ENCODE results near the gene DISP3. TPM values are rescaled to one million over a fixed set of nuclear protein-coding genes. Genes with fewer than 3 reads are reported as not detected.

Gene DISP3
- total RNA-seq, 4 donors from 2014 or later: not detected

GRCh38 chr1:11523261-11523660, 44.3 kb downstream of the DISP3 start:
- H3K27me3 ChIP-seq: no peaks in the 10 kb centered on the region
- DNase-seq: no peak
- H3K4me1 ChIP-seq: no peaks in the 10 kb centered on the region
- H3K36me3 ChIP-seq: no peaks in the 10 kb centered on the region
- no peaks in the 10 kb centered on the region for H3K9me3 ChIP-seq
- 82 to 83% methylated on average over 10 of the region's 10 CpGs for WGBS, 2 donors
- H3K27ac ChIP-seq: no peak overlapping the region
- intact Hi-C loops (cut with DNase I): no loop called here
- no peak overlapping the region for H3K4me3 ChIP-seq (replicated peaks in 1 of 3)
- TF ChIP-seq POLR2A (IDR thresholded peaks at IDR 0.05): no peak
- TF ChIP-seq, protein P1, sequence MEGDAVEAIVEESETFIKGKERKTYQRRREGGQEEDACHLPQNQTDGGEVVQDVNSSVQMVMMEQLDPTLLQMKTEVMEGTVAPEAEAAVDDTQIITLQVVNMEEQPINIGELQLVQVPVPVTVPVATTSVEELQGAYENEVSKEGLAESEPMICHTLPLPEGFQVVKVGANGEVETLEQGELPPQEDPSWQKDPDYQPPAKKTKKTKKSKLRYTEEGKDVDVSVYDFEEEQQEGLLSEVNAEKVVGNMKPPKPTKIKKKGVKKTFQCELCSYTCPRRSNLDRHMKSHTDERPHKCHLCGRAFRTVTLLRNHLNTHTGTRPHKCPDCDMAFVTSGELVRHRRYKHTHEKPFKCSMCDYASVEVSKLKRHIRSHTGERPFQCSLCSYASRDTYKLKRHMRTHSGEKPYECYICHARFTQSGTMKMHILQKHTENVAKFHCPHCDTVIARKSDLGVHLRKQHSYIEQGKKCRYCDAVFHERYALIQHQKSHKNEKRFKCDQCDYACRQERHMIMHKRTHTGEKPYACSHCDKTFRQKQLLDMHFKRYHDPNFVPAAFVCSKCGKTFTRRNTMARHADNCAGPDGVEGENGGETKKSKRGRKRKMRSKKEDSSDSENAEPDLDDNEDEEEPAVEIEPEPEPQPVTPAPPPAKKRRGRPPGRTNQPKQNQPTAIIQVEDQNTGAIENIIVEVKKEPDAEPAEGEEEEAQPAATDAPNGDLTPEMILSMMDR (IDR thresholded peaks at IDR 0.05): no peak

DNA sequence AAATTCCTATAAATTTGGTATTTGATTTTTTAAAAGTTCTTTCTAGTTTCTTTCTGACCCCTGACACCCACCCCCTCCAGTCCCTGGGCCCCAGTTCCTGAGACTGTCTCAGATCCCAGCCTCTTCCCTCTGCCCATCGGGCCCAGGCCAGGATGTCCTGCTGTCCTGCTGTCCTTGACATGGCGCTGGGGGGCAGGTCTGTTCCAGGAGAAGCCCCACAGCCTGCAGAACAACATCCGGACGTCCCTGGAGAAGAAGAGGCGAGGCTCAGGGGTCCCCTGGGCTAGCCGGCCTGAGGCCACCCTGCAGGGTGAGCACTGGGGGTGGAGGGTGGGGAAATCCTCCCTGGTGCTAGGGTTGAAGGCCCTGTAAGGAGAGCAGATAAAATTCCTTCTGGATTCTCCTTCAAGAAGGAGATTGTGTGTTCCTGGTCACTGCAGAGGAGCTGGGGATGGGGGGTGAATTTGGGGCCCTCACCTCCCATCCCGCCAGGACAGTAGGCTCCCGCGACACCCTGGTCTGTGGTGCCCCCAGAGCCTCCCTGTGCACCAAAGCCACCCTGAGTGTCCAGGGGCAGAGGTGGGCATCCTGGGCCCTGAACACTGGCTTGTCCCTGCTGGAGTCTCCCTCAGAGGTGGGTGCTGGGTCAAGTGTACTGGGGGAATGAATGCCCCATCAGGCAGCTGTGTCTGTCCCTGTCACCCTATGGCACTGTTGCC, 45.0 kb downstream of the DISP3 start:
- Histone ChIP-seq H3K27me3 (no peaks in the 10 kb centered on the region), H3K9me3 (no peaks in the 10 kb centered on the region), H3K4me3 (replicated peaks in 1 of 3) (no peak overlapping the region), H3K36me3 (no peaks in the 10 kb centered on the region), H3K27ac (no peak overlapping the region), H3K4me1 (no peaks in the 10 kb centered on the region)
- intact Hi-C loops (cut with DNase I): no loop called here
- WGBS, 2 donors: 73 to 79% methylated on average over 4 to 9 of the region's 9 CpGs
- TF ChIP-seq, protein P1 (IDR thresholded peaks at IDR 0.05): no peak
- TF ChIP-seq POLR2A (IDR thresholded peaks at IDR 0.05): no peak
- DNase-seq: no peak

- no peak for DNase-seq
- Histone ChIP-seq H3K4me3 (replicated peaks in 1 of 3) (no peak overlapping the region), H3K9me3 (no peaks in the 10 kb centered on the region), H3K4me1 (no peaks in the 10 kb centered on the region), H3K36me3 (no peaks in the 10 kb centered on the region), H3K27me3 (no peaks in the 10 kb centered on the region), H3K27ac (no peak overlapping the region)
- 73 to 75% methylated on average over 6 of the region's 6 CpGs for WGBS, 2 donors
- intact Hi-C loops (cut with DNase I): no loop called here
- TF ChIP-seq POLR2A (IDR thresholded peaks at IDR 0.05): no peak
- TF ChIP-seq, protein P1 (IDR thresholded peaks at IDR 0.05): no peak
Observed at GRCh38 chr1:11524465-11525150, 45.7 kb downstream of the DISP3 start.

- H3K36me3 ChIP-seq: no peaks in the 10 kb centered on the region
- H3K27me3 ChIP-seq: no peaks in the 10 kb centered on the region
- H3K4me3 ChIP-seq (replicated peaks in 1 of 3): no peak overlapping the region
- TF ChIP-seq, protein P1 (IDR thresholded peaks at IDR 0.05): no peak
- TF ChIP-seq POLR2A (IDR thresholded peaks at IDR 0.05): no peak
- no peak for DNase-seq
- no peaks in the 10 kb centered on the region for H3K4me1 ChIP-seq
- 87 to 93% methylated on average over 7 to 8 of the region's 8 CpGs for WGBS, 2 donors
- no peak overlapping the region for H3K27ac ChIP-seq
- intact Hi-C loops (cut with DNase I): no loop called here
- H3K9me3 ChIP-seq: no peaks in the 10 kb centered on the region
Observed at GRCh38 chr1:11525151-11525505, 46.2 kb downstream of the DISP3 start.

- intact Hi-C loops (cut with DNase I): no loop called here
- no peak for TF ChIP-seq POLR2A (IDR thresholded peaks at IDR 0.05)
- TF ChIP-seq, protein P1 (IDR thresholded peaks at IDR 0.05): no peak
- 81% methylated on average over 6 to 7 of the region's 7 CpGs for WGBS, 2 donors
- Histone ChIP-seq H3K4me3 (replicated peaks in 1 of 3) (no peak overlapping the region), H3K27me3 (no peaks in the 10 kb centered on the region), H3K9me3 (no peaks in the 10 kb centered on the region), H3K27ac (no peak overlapping the region), H3K36me3 (no peaks in the 10 kb centered on the region), H3K4me1 (no peaks in the 10 kb centered on the region)
- DNase-seq: no peak
Observed at GRCh38 chr1:11525516-11525915, 46.6 kb downstream of the DISP3 start.

Measured in thyroid gland (tissue), 4 donors.